ENCODE measurements around the gene PRICKLE2.

Gene PRICKLE2, protein sequence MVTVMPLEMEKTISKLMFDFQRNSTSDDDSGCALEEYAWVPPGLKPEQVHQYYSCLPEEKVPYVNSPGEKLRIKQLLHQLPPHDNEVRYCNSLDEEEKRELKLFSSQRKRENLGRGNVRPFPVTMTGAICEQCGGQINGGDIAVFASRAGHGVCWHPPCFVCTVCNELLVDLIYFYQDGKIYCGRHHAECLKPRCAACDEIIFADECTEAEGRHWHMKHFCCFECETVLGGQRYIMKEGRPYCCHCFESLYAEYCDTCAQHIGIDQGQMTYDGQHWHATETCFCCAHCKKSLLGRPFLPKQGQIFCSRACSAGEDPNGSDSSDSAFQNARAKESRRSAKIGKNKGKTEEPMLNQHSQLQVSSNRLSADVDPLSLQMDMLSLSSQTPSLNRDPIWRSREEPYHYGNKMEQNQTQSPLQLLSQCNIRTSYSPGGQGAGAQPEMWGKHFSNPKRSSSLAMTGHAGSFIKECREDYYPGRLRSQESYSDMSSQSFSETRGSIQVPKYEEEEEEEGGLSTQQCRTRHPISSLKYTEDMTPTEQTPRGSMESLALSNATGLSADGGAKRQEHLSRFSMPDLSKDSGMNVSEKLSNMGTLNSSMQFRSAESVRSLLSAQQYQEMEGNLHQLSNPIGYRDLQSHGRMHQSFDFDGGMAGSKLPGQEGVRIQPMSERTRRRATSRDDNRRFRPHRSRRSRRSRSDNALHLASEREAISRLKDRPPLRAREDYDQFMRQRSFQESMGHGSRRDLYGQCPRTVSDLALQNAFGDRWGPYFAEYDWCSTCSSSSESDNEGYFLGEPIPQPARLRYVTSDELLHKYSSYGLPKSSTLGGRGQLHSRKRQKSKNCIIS

DNA sequence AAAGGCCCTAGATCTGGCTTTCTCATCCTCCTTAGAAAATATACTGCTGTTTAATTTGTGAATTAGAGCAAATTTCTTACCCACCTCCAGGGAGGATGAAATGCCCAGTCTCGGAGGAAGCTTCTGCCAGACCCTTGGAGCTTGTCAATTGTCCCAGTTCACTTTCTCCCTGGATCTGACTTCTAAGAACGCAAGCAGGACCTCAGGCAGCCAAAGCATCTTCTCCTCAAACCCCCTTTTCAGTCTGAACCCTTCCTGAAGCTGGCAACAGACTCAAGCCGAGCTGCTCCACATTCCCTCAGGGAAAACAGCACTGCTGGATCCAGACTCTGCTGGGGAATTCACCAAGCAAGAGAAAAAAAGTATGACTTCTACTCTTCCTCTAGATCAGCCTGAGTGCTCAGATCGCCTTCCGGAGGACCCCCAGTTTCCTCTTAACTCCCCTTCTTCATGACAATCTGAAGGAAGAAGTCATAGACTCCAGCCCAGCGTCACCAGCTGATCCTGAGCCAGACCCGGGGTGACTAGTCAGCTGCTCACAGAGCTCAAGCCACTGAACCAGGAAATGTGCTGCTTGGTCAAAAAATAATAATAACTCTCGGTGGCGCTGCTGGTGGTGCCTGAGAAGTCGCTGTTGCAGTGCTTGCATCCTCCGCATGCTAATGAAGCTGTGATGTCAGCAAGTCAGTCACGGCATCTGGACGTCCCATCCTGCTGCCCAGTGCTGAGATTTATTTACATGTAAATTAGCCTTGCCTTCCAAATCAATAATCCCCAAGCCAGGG is at the start of gene PRICKLE2:
Gene PRICKLE2 (minus strand): TSS at position 641 of the 785 bp plus-strand sequence. CDS start 26,539 bp downstream, outside the sequence.
- DNase-seq, result no peak

DNA sequence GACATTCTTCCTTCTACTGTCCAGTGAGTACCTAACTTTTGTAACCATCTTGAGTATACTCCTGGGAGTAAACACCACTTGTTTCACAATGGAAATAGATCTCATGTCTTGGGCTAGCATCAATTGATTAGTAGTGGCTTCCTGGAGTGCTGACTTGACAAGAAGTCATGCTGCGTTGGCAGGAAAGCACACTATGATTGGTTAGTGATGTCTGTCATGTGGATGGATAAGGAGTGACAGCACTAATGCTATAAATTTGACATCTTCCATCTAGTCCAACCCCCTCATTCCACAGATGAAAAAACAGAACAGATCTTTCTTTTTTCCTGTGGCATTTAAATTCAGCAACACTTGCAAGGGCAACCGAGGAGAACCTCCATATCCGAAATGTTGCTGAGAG is 47.6 kb upstream of the PRICKLE2 start:
- DNase-seq, result no peak

DNA sequence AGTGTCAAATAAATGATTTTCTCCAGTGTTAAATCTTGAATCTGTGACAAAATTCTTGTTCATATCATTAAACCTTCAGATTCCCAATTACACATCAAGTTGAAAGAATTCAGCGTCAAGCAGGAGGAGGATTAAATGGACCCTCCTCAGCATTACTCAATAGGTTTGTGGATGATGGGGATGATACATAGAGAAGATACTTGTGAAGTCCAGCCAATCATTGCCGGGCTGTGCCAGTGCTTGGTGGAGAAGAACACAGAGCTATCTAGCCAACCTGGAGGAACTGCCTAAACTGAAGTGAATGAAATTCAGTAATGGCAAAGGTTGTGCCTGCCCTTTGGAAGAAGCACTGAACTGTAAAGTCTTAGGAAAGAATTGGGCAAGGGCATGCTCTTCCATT is 47.0 kb upstream of the PRICKLE2 start:
- DNase-seq, result no peak

DNA sequence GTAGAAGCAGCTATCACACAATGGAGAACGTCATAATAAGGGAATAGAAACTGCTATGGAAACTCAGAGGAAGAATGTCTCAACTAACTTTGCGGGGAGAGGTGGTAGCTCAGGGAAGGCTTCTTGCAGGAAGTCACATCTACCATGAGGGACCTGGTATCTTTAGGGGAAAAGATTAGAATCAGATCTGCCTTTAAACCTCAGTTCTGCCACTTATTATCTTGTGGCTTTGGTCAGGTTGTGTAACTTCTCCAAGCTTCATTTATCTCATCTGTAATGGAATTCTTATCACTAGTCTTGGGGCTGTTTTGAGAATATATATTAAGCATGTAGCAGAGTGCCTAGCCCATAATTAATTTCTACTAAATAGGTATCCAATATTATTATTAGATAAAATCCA is 46.4 kb upstream of the PRICKLE2 start:
- DNase-seq, result no peak

DNA sequence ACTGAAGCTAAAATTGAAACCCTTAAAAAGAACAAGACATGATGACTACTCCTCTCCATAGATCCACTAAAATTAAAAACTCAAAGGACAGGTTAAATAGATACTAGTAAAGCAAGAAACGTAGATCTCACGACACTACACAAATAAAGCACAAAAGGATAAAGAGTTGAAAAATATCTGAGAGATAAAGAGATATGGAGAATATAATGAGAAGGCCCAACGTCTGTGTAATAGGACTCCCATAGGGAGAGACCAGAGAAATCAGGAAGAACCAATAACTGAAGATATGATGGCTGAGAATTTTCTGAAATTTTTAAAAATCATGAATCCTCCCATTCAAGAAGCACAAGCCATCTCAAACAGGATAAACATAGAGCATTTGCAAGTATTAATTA is 45.6 kb upstream of the PRICKLE2 start:
- DNase-seq, result no peak

DNA sequence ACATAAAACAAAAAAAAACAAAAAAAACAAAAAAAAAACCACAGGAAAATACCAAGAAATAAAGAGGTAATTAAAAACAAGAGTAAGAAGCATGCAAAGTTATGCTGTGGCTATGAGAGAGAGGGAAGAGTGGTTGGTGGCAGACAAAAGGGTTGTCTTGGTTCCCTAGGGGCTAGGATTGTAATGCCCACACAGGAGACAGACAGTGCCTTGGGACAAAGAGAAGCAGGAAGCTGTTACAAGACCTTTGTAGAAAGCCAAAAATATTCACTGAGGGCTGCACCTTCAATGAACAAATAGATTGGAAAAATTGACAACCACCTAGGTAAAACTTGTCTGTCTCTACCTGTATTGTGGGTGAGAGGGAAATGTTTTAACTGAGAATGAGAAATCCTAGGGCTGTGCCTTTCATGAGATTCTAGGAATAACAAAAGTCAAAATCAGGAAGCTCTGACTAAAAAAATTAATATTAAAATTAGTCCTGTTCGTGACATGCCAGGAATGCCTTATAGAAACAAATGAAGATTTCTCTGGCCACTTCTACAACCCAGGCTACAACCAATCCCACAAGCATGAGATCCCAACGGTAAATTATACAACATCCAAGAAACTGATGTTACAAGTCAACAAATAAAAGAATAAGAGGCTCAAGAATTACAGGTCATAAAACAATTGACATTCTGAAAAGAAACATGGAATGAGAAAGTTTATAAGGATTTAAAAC is 45.0 kb upstream of the PRICKLE2 start:
- no peak for DNase-seq

DNA sequence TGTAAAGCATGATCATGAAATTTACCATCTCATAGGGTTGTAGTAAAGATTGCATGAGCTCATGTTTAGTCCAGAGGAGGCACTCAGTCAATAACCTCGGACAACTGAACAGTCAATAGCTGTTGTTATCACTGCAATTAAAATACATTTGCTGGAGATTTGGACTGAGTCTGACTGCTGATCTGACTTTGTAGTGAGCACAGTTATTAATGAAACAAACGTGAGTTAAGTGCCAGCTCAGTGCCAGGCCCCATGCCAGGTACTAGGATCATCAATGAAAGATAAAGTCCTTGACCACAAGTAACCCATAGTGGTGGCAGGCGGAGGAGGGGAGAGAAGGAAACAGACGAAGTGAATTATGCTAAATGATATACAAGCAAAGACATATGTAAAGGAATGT is 43.7 kb upstream of the PRICKLE2 start:
- DNase-seq, result no peak

DNA sequence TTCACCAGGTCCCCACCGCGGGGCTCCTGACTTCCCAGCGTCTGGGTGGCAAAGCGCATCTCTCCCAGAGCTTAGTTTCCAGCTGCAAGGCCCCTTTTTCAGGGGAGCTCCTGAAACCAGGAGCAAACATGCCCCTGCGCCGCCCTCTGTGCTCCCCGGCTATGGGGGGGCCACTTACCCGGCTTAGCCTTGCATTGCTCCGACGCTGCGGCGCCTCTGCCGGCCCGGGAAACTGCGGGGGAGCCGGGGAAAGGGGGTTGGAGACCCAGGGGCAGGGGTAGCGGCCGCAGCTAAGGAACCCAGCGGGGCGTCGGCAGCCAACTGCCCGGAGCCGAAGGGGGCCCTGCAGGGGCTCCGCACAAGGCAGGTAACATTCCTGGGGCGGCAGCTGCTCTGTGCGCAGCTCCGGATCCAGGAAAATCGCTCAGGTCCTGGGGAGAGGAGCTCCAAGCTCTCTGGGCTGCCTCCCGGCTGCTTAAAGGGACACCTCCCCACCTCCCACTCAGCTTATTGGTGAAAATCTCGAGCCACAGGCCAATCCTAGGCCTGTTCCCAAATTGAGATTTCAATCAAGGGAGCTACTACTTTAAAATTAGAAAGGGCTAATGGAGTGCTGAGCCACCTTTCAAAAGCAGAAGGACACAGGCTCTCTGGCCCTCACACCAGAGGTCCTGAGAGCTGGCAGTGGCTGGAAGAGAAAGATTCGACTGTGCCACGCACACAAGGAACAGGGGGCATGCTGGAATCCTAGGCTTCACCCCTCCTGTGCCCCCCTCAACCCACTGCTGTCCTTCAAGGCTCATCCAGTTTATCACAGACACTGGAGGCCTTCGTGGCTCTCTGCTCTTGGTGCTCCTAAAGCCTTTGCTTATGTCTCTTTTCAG is 42.7 kb upstream of the PRICKLE2 start:
- DNase-seq, result no peak

DNA sequence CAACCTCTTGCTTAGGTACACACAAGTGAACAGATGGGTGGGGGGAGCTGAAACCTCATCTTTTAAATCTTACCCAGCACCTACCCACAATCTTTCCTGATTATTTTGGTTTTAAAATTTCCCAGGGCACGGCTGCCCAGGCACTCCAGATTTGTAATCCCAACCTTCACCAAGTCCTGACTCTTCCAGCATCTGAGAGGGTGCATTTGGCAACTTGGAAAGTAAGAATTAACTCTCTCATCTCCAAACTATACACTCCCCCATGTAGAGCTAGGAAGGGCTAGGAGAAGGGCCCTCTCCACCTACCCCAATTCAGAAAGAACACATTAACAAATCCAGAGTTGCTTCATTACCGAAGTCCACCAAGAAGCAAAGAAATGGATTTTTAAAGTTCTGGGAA is 41.7 kb upstream of the PRICKLE2 start:
- no peak for DNase-seq

DNA sequence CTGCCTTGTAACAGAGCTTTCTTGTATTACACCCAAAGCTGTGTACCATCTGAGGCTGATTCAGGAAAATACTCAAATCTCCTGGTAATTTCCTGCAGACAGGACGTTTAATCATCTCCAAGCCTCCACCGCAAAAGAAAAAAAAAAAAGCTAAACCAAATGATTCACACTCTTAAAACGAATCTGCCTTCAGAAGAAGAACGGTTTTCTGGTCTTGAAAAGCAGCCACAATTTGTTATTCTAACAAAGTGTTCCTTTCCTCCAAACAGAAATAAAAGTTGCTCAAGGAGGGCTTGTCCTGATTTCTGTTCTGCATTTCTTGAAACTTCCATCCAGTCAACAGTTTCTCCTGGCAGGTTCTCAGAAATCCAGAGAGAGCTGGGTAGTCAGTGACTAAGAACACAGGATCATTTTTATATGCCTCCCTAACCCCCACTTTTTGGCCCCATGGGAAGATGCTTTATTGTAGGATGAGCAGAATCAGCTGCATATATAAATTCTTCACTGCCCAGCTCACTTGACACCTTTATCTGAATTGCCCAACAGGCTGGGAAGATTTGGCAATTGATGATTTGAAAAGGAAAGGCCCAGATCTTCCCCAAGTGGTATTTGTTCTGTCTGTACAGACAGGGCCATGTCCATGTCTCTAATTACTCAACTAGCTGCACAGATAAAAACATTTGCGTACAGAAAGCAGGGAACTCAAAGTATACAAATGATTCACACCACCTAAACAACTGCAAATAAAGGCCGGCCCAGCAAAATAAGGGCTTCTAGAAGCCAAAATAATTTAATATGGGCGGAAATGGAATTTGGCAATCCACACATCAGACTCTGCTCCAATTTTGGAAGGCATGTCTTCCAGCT is 41.0 kb upstream of the PRICKLE2 start:
- DNase-seq, result no peak

DNA sequence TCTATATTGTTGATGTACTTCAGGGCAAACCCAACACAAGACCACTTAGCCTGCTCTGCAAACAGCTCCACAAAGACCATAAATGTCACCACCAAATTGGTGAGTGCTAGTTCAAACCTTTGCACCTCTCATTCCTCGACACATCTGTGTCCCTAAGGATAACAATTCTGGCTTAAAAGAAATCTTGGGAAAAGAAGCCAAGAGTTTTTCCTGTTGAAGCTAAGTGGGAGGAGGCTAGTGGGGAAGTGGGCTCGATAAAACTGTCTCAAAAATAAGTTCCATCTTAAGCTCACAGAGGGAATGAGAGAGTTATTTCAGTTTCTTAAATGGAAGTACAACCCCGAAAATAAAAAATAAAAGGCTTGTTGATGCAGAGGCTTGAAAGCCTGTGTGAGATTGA is 40.4 kb upstream of the PRICKLE2 start:
- no peak for DNase-seq

DNA sequence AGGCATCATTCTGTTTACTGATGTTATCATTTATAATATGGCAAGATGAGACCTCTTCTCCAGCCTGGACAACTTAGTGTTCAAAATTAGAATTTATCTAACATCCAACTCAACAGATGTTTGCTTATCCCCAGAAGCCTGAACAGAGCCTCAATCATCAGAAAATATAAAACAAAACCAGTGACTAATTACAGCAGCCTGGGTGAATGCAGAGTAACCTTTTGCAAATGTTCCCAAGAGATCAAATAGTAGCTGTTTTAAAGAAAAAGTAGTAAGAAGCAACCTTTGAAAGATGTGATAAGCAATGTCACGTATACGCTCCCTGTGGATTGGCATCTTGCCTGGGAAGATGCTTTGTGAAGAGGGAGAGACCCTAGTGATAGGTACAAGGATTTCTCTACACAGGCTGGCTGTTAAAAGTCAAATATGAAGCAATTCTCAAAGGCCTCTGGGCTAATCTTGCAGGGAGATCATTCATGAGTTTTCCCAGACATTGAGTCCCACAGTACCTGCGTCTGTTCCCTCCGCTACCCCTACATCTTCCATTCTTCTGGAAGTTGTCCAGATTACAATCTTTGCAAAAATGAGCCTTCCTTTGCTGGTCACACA is 39.3 kb upstream of the PRICKLE2 start:
- DNase-seq, result no peak

DNA sequence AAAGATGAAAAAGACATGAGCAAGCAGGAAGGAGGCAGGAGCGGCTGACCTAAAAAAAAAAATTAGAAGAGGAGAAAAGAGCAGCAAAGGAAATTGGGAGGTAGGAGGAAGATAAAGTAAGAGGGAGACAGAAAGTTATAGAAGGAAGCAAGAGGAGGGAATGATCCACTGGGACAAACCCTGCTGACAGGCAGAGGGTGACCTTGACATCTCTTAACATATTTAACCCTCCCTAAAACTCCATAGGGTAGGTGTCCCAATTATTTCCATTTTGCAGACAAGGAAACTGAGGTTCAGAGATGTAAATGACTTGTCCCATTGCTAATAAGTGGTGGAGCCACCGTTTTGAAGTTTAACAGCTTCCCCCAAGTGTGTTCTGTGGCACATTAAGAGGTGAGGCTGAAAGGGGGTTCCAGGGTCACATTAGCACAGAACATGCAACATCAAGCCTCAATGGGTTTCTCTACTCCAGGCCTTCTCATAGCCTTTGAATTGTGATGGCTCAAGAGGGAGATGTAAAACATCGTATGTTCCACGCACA is 37.4 kb upstream of the PRICKLE2 start:
- DNase-seq, result no peak

DNA sequence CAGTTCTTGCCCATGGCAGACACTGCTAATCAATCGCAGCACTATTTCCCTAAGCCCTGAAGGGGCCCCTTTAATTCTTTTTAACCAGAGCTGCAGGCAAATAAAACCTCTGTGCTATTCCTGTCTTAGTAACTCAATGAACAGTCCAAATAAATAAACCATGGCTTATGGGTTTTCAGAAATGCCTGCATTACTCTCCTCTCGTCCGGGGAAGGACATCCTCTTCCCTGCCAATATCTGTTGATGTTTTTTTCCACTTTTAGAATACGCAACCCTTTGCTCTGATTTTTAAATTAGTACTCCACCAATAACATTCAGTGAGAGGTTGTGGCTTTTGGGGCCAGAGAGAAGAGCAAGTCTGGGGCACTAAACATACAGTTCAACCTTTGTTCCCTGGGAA is 35.2 kb upstream of the PRICKLE2 start:
- DNase-seq, result no peak

DNA sequence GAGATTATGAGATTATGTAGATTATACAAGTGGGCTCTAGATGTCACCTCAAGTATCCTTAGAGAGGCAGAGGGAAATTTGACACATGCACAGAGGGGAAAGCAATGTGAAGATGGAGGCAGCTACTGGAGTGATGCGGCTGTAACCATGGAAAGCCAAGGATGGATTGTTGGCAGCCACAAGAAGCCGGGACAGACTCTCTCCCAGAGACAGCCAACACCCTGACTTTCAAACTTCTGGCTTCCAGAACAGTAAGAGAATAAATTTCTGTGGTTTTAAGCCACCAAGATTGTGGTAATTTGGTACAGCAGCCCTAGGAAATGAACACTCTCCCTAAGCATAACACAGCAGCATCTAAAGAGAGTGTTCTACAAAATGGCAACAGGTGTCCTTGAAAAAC is 34.4 kb upstream of the PRICKLE2 start:
- no peak for DNase-seq

DNA sequence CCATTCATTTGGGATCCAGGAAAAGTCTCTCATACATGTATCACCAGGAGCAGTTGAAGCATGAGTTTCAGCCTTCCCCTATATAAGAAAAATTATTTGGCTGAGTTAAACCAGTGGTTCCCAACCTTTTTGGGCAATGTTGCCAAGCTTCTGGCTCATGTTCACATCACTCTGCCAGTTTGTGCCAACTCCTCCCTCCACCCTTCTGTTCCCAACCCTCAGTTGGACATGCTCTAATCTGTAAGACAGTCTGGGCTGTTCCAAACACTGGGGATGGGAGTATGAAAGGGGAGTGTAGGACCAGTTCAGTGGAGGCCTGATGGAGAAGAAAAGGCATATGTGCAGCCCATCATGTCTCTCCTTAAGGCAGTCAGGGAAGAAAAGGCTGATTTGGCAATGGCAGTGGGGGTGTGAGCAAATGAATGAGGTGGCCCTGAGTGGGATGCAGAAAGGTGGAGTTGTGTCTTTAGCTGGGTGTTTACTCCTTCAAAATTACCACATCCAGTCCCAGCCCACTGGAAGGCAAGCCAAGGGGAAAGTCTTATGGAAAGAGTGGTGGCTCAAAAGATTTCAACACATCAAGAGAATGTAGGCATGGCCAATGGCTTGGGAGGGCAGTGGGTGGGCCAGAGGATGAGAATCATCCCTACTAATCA is 32.0 kb upstream of the PRICKLE2 start:
- DNase-seq, result no peak

DNA sequence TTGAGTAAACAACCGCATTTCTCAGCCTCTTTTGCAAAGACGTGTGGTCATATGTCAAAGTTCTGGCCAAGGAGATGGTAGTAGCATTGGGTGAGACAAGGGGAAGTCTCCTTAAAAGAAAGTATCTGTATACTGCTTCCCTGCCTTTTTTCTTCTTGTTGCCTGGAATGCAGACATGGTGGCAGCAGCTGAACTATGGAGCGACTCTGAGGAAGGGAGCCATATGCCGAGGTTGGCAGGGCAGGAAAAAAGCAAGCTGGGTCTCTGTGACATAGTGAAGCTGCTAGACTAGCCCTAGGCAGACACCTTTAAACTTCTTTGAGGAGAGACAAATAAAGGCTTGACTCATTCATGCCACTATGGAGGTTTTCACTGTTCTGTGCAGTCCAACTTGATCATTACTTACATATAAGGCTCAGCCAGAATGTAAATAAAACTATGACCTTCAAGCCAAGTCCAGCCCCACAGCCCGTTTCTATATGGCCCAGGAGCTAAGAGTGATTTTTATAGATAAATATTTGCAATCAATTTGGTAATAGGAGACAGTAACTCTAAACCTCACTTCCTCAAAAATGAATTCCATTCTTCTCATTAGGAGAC is 30.6 kb upstream of the PRICKLE2 start:
- no peak for DNase-seq

DNA sequence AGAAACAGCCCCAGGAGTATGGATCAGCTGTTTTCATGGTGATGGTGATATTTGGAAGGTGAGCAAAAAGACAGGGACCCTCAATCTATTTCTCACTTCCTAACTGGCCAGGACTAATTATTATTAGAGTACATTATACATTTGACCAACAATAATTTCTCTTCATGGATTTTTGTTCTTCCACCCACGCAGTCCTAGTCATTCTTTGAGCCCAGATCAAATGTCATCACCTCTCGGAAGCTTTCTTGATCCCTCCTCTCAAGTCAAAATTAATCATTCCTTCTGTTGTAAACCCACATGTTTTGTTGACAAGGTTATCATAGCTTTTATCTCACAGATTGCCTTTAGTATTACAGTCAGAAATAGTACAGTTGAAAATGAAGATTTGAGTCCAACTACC is 29.2 kb upstream of the PRICKLE2 start:
- no peak for DNase-seq

DNA sequence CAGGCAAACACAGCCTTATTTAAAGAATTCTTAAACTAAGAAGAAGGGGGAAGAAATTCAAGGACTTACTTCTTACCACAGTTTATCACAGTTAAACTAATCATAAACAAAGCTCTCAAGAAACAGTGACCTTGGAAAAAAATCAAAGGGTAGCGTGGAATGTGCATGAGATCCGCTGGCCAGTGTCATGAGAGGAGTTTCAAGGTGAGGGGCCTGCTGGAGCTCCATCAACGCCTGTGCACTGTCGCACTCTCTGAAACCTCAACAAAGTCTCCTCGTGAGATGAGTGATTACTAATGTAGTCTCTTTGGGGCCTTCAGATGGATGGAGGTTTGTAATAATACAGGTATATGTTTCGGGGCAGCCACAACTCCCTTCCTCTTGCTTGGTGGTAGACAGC is 28.4 kb upstream of the PRICKLE2 start:
- no peak for DNase-seq
